22Rv1 (cell line): ENCODE measurements around the gene EFNB3.

ENCODE experiments used
- H3K27ac ChIP-seq: fragments of 450-650 bp; 2 replicates; pipeline ENCODE4 v1.5.1; 2017
- ZFX ChIP-seq: fragments of 450-650 bp; IDR thresholded peaks from 2 replicates; pipeline ENCODE4 v1.6.1; 2017; ENCODE audit warnings: antibody characterized with exemption, borderline replicate concordance
- TF ChIP-seq, protein P1 (sequence below): fragments of 450-650 bp; IDR thresholded peaks from 2 replicates; pipeline ENCODE4 v1.5.1; 2017; ENCODE audit warnings: mild to moderate bottlenecking

The EFNB3 gene

DNA sequence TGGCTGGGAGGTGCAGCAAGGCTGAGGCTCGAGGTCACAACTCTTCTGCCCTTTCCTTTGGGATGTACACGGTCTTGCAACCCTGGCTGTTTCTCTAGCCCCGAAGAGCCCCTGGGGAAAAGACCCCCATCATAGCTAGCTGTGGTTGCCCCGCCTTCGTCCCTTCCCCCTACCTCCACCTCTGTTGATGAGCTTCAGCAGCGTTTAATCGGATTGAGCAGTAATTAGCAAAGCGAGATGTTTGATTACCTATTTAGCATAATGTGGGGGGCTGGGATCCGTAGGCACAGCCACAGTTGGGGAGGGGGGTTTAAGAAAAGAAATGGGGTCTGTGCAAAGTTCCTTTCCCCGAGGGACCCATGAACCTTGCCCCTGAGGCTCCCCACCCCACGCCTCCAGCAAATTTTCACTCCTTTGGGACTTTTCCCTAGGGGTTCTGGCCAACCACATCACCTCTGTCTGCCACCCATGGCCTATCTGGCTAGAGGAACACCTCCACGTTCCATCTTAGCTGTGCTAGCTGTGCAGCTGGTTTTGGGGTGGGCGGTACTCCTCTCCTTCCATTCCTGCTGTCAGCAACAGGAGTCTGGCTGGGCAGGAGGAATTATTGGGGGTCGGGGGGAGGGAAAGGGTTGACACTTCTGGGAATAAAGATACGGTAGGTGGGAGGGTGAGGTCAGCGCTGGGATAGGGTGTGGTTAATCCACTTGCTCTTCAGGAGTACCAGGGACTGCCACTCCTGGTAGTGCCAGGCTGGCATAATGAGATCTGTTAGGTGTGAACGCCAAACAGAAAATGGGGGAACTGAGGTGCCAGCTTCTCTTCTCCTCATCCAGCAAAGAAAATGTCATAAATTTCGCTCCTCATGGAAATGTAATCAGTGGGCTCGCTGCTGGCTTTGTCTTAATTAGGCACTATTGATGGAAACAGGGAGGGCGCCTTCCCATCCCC lies 11.2 kb downstream of the EFNB3 start:
- TF ChIP-seq, protein P1, sequence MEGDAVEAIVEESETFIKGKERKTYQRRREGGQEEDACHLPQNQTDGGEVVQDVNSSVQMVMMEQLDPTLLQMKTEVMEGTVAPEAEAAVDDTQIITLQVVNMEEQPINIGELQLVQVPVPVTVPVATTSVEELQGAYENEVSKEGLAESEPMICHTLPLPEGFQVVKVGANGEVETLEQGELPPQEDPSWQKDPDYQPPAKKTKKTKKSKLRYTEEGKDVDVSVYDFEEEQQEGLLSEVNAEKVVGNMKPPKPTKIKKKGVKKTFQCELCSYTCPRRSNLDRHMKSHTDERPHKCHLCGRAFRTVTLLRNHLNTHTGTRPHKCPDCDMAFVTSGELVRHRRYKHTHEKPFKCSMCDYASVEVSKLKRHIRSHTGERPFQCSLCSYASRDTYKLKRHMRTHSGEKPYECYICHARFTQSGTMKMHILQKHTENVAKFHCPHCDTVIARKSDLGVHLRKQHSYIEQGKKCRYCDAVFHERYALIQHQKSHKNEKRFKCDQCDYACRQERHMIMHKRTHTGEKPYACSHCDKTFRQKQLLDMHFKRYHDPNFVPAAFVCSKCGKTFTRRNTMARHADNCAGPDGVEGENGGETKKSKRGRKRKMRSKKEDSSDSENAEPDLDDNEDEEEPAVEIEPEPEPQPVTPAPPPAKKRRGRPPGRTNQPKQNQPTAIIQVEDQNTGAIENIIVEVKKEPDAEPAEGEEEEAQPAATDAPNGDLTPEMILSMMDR: no peak
- no peak for TF ChIP-seq ZFX
- peak overlapping the region; percentile 49; the same call in 1 of the 2 replicates for H3K27ac ChIP-seq

- H3K27ac ChIP-seq: peak within 1 kb of the TSS; percentile 49
- no peak for TF ChIP-seq ZFX
- TF ChIP-seq, protein P1: peak; percentile 83
Observed at GRCh38 chr17:7716901-7717755, 12.1 kb downstream of the EFNB3 start, which contains the start of gene DNAH2. Gene DNAH2 (plus strand): TSS chr17:7717744. CDS start chr17:7719735, 1,991 bp downstream.

GRCh38 chr17:7717756-7718350 lies 12.9 kb downstream of the EFNB3 start:
- H3K27ac ChIP-seq: no peak overlapping the region

DNA sequence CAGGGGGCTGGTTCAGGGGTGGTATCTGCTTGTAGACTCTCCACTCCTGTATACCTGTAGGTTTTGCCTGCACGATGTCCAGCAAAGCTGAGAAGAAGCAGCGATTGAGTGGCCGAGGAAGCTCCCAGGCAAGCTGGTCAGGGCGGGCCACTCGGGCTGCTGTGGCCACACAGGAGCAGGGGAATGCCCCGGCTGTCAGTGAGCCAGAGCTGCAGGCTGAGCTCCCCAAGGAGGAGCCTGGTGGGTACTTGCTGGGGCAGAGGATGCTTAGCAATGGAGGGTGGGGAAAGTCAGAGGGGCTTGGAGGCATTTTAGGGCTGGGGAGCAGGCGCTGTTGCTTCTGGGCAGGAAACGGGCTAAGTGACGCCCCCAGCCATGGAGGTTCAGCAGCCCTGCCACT lies 14.7 kb downstream of the EFNB3 start:
- TF ChIP-seq ZFX: no peak
- TF ChIP-seq, protein P1: no peak
- no peak overlapping the region for H3K27ac ChIP-seq

More at GRCh38 chr17:7717756-7718350, 12.9 kb downstream of the EFNB3 start:
- TF ChIP-seq, protein P1: no peak
- TF ChIP-seq ZFX: no peak

GRCh38 chr17:7720125-7720524 lies 15.1 kb downstream of the EFNB3 start:
- no peak for TF ChIP-seq ZFX
- TF ChIP-seq, protein P1: no peak
- no peak overlapping the region for H3K27ac ChIP-seq

DNA sequence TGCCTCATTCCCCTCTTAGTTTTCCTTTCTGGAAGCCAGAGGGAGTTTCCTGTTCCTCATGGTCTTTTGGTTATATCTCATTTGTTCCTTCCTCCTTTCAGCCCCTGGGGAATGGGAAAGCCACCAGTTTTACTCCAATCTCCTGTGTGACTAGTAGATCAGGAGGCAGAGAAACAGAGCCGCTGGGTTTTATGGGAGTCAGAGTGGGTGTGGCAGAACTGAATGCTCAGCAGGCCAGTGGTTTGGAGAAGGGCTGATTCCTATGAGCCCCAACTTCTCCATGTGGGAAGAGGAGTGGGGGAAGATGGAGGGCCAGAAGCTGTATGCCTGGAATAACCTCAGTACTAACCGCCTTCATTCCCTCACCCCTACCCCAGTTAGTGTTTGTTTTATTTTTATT lies 16.6 kb downstream of the EFNB3 start:
- no peak overlapping the region for H3K27ac ChIP-seq
- TF ChIP-seq ZFX: no peak
- TF ChIP-seq, protein P1: no peak
